GM12874 (cell line): ENCODE results near the gene KCTD18.

Experiments
- TF ChIP-seq, protein P1 (sequence below): IDR thresholded peaks from 2 replicates; pipeline ENCODE4 v1.5.1; 2011; ENCODE audit warnings: low read depth, mild to moderate bottlenecking, control low read depth, low read length, moderate library complexity; ENCODE audit not compliant: insufficient read depth

The KCTD18 gene

DNA sequence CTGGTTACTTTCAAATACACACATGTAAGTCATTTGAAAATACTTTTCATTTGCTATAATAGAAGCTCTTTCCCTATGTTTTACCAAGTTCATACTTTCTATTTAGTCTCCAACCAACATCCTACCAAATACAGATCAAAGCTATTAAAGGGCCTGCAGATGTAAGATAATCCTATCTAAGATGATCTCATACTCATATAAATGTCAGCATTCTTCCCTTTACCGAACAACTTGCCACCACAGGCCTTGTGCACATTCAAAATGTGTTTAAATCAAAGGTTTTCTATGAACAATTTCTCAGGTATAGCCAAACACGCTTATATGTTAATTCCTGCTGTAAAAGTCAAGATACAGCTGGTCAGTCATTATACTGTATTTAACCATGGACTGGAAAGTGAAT lies 23.3 kb downstream of the KCTD18 start:
- TF ChIP-seq, protein P1, sequence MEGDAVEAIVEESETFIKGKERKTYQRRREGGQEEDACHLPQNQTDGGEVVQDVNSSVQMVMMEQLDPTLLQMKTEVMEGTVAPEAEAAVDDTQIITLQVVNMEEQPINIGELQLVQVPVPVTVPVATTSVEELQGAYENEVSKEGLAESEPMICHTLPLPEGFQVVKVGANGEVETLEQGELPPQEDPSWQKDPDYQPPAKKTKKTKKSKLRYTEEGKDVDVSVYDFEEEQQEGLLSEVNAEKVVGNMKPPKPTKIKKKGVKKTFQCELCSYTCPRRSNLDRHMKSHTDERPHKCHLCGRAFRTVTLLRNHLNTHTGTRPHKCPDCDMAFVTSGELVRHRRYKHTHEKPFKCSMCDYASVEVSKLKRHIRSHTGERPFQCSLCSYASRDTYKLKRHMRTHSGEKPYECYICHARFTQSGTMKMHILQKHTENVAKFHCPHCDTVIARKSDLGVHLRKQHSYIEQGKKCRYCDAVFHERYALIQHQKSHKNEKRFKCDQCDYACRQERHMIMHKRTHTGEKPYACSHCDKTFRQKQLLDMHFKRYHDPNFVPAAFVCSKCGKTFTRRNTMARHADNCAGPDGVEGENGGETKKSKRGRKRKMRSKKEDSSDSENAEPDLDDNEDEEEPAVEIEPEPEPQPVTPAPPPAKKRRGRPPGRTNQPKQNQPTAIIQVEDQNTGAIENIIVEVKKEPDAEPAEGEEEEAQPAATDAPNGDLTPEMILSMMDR, result no peak

DNA sequence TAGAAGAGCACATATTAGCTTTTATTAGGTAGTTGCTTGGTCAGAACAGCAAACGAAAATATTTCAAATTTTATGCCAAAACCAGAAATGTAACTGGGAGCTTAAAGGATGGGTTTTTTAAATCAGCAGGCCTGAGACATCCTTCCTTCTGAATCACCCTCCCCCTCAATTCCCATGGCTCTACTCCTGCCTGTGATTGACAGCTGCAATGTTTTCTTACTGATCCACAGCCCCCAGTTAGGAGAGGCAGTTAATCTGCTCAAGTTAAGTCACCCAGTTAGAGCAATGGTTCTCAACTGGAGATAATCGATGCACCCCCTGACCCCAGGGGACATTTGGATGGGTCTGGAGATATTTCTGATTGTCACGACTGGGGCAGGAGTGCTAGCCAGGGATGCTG lies 24.9 kb downstream of the KCTD18 start:
- TF ChIP-seq, protein P1, result no peak

DNA sequence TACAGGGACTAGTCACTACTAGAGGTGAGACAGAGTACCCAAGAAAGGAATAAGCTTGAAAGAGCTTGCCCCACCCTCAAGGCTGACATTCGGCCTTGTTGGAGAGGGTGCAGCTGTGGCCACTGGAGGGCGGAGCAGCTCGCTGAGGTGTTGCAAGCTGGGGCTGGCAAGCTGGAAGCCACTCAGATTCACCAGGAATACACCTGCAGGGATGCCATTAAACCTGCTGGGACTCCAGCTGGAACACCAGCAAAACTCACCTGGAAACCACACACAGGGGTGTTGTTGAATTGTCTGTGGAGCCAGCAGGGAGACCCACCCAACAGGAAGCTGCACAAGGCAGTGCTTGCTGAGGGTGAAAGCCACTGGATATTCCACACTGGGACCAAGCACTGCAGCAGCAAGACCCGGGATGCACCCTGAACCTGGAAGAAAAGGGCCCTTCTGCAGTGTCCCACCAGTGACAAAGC lies 26.1 kb downstream of the KCTD18 start:
- TF ChIP-seq, protein P1, result peak; percentile 75

DNA sequence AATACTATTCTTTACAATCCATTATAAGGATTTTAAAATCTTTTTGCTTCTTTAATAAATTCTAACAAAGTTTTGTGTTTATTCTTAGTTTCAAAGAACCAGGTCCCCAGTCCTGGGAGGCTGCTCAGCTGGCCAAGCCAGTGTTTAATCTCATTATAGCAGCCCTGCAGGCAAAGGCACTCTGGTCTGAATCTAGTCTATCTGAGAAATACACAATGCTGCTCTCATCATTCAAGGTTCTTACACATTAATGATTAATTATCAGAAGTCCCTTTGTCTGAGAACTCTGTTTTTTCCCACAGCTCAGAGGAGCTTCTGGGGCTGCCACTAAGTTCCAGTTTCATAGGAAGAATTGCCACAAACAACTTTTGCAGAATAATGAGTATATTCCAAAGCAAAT lies 27.7 kb downstream of the KCTD18 start:
- TF ChIP-seq, protein P1, result no peak

DNA sequence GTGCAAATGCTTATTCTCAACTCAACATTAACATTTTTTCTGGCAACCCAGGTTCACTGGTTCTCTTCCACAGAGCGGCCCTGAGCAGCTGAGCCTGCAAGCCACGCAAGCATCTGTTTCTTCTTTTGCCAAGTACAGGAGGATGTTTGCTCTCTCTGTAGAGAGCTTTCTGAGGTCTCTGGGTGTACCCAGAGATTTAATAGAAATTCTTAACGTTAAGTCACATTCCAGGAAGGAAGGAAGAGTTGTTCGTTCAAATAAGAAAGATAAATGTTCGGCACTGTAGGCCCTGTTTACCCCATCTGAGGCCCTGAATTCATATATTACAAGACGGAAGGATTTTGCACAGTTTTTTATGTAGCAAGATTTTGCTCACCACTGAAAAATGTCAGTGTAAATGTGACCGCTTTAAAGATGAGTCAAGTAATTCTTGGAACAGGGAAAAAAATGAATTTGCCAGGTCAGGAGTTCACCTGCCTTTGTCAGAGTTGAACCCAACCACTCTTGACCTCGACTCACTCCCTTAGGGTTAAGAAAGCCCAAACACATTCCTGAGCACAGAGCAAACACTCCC lies 30.1 kb downstream of the KCTD18 start:
- TF ChIP-seq, protein P1, result no peak

DNA sequence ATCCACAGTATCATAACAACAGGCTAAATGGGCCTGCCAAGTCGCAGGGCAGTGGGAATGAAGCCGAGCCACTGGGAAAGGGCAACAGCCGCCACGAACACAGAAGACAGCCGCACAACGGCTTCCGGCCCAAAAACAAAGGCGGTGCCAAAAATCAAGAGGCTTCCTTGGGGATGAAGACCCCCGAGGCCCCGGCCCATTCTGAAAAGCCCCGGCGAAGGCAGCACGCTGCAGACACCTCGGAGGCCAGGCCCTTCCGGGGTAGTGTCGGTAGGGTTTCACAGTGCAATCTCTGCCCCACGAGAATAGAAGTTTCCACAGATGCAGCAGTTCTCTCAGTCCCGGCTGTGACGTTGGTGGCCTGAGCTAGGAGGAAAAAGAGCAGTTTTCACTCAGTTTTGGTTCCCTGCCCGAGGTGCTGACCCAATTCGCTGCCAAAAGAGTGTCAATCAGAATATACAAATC lies 32.2 kb downstream of the KCTD18 start:
- TF ChIP-seq, protein P1, result no peak

DNA sequence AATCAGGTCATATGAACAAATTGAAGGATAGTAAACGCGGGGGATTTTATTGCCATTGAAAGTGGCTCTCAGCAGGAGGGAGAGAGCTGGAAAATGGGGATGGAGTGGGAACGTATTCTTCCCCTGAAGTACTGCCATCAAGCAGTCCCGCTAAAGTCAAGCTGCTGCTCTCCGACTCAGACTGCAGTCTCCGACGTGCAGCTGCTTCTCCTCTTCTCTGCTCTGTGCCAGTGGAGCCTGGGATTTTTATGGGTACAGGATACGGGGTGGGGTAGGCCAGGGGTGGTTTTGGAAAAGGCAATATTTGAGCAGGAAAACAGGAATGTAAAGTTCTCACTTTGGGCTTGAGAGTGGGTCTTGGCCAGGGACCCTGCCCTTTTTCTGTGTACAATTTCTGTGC lies 33.0 kb downstream of the KCTD18 start:
- TF ChIP-seq, protein P1, result no peak
